Body of pancreas (tissue), 4 donors: ENCODE measurements around the gene CLSTN2.

Source experiments
- POLR2A ChIP-seq, 3 donors: fragments of 450-650 bp; IDR thresholded peaks; one replicate each; pipeline ENCODE4 v1.6.1; 2016; ENCODE audit warnings: antibody characterized with exemption in 3 of 3, mild to moderate bottlenecking in 2 of 3
- TF ChIP-seq, protein P1 (sequence below), 7 experiments: fragments of 450-650 bp in 4 of 7; fragments of 200-600 bp in 3 of 7; sonication (generic) in 3 of 7; IDR thresholded peaks; one replicate each; pipeline ENCODE4 v1.5.1; 2016 to 2019; ENCODE audit warnings: antibody characterized with exemption in 7 of 7

- TF ChIP-seq, protein P1, sequence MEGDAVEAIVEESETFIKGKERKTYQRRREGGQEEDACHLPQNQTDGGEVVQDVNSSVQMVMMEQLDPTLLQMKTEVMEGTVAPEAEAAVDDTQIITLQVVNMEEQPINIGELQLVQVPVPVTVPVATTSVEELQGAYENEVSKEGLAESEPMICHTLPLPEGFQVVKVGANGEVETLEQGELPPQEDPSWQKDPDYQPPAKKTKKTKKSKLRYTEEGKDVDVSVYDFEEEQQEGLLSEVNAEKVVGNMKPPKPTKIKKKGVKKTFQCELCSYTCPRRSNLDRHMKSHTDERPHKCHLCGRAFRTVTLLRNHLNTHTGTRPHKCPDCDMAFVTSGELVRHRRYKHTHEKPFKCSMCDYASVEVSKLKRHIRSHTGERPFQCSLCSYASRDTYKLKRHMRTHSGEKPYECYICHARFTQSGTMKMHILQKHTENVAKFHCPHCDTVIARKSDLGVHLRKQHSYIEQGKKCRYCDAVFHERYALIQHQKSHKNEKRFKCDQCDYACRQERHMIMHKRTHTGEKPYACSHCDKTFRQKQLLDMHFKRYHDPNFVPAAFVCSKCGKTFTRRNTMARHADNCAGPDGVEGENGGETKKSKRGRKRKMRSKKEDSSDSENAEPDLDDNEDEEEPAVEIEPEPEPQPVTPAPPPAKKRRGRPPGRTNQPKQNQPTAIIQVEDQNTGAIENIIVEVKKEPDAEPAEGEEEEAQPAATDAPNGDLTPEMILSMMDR (IDR thresholded peaks at IDR 0.05): no peak
- TF ChIP-seq POLR2A (IDR thresholded peaks at IDR 0.05): no peak
Measured at GRCh38 chr3:140563206-140563760, 628.3 kb downstream of the CLSTN2 start.
